Adrenal gland (tissue), 5 donors: ENCODE data around the gene GJB4.

ENCODE experiments used
- CTCF ChIP-seq, 6 experiments: fragments of 450-650 bp in 4 of 6; fragments of 200-600 bp in 2 of 6; sonication (generic) in 1 of 6; IDR thresholded peaks; 1 replicate in 5 of 6; 2 replicates in 1 of 6; pipeline versions ENCODE4 v1.5.1 to v1.8.0; 2016 to 2021; ENCODE audit warnings: antibody characterized with exemption in 6 of 6, mild to moderate bottlenecking in 2 of 6, moderate library complexity in 1 of 6
- POLR2A ChIP-seq, 2 donors: fragments of 450-650 bp; IDR thresholded peaks; one replicate each; pipeline ENCODE4 v1.6.1; 2017; ENCODE audit warnings: antibody characterized with exemption in 2 of 2, mild to moderate bottlenecking in 2 of 2, moderate library complexity in 1 of 2
- donor health status: DM: no; HTN: no; CAD: no.

GRCh38 chr1:34713443-34713842, 46.1 kb upstream of the GJB4 start:
- TF ChIP-seq CTCF (IDR thresholded peaks at IDR 0.05) = no peak
- TF ChIP-seq POLR2A (IDR thresholded peaks at IDR 0.05) = no peak
